HG03135 (cell line): ENCODE results near the gene BST1.
"Not testable (repeated sequence)": the region's sequence is repeated elsewhere in the genome, so short reads cannot be mapped to it uniquely, and the experiment has no call there.

ENCODE experiments used
- ATAC-seq: cut with Tn5 transposase; IDR thresholded peaks from one replicate; pipeline ENCODE4 v1.9.1; 2021; ENCODE audit warnings: mild to moderate bottlenecking, moderate library complexity; ENCODE audit not compliant: unreplicated experiment

Gene BST1

DNA sequence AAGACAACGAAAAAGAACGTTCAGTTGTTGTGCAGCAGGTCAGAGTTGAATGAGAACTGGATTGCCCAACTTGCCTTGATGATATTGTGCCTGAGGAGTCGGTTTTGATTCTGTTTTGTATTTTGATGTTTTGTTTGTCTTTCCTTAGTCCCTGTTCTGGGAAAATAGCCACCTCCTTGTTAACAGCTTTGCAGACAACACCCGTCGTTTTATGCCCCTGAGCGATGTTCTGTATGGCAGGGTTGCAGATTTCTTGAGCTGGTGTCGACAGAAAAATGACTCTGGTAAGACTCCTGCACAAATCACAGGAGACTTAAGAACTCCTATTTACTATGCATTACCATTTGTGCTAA, 4.5 kb downstream of the BST1 start:
- no peak for ATAC-seq

DNA sequence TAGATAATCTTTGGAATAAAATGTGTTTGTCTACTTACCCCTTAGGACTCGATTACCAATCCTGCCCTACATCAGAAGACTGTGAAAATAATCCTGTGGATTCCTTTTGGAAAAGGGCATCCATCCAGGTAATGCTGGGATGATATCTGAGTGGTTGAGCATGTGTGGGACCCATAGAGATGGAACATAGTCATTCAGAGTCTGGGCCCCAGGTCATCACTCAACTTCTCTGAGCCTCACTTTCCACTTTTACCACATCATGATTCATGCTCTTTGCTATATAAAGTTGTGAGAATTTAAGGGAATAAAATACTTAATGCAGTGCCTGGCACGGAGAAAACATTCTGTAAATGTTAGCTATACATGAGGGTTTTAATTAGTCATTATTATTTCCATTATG, 8.9 kb downstream of the BST1 start:
- ATAC-seq: no peak

DNA sequence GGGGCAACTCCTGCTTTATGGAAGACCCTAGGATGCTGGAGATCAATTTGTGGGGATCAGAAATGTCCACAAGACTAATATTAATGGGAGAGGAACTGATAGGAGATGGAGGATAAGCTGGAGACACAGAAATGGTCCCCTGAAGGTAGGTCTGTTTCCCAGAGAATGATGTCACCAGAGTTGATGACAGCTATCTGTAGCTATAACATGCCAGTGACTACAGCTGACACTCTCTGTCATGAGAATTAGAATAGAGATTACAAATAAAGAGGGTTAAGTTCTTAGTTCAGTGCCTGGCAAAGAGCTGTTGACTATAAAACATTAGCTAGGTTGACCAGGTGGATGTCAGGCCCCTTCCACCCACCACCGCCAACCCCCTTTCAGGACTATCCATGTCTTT, 9.3 kb downstream of the BST1 start:
- no peak for ATAC-seq

DNA sequence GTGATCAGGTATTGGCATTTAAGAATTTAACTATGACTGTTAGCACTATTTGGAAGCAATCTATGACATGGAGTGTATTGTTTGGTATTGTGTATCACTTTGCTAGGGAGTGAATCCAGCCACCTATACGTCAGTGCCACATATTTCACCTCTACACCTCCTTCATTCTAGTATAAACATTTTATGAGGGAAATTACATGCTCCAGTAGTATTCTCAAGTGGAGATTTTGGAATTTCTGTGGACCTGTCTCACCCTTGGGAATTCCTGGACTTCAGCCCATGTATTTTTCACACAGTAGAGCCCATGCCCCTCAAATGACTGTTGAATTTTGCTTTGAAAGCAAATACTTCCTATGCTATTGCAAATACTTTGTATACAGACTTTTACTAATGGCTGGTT, 11.3 kb downstream of the BST1 start:
- ATAC-seq: no peak

DNA sequence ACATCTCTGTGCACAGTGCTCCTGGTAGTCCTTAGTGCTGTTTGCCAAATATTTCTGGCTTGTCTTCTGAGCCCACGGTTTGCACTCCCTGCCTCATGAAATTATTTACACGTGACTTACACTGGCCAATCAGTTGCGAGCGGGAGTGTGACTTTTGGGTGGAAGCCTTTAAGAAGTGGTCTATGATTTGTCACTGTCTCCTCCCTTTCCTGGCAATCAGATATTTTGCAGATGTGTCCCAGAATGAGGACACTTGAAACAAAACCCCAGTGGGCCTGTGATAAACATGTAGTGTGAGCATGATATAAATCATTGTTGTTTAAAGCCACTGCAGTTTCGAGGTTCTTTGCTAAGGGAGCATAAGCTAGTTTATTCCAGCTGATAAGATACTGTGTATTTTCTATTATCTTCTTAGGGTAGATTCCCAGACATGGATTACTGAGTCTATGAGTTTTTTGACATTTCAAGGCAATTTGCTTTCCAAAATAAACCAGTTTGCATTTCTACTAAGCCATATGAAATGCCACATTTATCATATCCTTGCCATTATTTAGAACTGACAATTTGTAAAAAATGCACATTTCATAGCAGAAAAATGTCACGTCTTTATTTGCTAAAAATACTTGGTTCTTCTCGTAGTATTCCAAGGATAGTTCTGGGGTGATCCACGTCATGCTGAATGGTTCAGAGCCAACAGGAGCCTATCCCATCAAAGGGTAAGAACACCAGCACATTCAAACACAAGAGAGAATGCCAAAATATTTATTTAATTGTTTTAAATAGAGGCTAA, 12.0 kb downstream of the BST1 start:
- ATAC-seq: no peak

DNA sequence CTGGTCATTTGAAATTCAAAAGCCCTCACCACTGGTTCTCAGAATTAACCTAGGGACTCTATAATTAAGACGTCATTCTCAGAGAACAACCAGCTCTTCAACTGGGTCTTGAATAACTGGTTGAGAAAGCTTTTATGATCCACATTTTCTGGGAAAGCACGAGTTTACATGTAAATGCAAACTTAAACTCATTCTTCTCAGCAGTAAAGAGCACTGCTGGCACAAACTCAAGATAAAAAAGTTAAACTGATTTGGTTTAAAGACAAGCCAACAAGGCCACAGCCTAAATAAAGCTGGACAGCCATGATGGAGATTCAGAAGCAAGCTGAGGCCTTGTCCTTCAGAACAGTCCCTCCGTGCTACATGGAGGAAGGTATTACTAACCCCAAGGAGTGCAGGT, 13.2 kb downstream of the BST1 start:
- ATAC-seq: no peak

DNA sequence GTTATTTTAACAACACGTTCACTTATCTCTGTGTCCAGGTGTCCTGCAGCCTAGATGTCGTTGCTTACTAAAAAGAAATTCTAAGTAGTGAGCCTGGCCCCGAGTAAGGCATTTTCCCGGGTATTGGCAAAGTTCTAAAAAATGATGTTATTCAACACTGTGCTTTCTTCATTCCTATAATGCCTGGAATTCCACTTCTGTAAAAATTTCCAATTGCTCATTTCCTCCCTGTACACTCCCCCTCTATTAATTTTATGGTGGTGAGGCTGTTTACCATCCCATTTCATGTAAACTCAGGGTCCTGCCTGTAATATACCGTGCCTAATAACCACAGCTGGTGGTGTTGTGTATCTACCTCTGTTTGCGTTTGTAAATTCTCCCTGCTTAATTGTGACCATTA, 14.2 kb downstream of the BST1 start:
- no peak for ATAC-seq

DNA sequence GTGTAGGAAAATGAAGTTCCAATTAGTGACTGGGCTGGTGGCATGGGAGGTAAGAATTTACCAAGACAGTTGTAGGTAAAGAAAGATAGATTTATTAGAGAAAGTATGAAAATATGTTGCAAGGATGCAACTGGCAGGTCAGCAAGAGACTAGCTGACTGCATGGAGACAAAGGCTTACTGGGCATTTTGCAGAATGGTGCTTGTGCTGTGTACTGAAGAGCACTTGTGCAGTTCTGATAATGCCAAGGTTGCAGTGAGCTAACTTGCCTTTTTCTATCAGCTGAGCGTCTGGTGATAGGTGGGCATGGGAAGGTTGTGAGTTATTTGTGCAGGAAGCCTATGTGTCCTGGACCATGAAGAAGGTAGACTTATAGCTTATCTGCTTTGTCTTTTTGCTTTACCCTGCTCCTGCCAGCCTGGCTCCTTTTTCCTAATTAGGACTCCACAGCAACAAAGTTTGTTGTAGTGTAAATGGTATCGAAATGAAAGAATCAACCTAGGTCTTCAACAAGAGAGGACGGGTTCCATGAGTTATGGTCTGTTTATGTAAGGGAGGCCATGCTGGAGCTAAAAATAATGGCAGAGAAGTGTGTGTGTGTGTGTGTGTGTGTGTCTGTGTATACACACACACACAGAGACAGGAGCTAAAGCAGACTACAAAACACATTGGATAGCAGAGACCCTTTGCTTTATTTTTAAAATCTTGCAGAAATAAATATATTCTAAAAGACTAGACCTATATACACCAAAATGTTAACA, 15.0 kb downstream of the BST1 start:
- no peak for ATAC-seq

DNA sequence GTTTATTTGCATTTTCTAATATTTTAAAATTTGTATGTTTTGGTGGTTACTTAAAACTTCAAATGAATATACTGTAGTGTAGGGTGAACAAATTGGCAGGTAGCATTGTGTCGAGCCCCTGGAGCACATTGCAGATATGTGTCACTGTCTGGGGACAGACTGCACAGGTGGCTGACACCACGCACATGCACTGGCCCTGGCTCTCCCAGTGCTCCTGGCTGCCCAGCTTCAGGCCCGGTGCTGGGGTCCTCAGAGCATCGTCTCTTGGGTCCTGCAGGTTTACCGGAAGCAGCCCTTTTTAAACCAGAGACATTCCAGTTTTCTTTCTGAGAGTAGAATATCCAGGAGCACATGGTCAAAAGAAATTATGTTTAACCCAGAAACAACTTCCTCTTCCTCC, 15.6 kb downstream of the BST1 start:
- no peak for ATAC-seq

DNA sequence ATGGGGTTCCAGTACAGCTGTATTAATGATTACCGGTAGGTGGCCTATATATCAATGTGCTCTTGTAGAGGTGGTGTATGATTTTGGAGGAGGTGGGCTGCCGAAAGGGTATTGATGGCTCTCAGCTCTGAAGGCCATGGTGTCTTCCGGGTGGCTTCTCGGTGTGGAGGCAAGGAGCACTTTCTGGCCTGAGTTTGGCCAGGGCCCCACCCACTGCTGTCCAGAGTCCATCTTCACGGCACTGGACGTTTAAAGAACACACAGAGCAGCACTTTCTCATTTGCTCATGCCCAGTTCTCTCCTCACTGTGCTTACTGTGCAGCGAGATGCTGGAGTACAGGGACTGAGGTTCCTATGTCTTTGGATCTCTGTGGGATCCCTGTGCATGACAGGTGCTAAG, 16.1 kb downstream of the BST1 start:
- no peak for ATAC-seq

DNA sequence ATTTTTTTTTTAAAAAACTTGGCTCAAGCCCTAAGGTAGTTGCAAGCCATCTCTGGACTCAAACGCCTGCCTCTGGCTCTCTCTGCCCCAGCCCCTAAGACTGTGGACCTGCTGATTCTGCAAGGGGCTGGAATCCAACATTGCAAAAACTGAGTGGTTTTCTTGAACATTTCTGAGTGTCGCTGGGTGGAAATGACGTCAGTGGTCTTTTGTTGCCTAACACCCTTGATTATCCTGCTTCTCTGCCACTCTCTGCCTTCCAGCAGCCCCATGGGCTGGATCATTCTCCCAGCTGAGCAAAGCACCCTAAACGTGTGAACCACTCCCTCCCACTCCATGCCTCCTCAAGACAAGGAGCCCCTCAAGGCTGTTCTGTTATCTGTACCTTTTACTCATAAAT, 16.6 kb downstream of the BST1 start:
- no peak for ATAC-seq

DNA sequence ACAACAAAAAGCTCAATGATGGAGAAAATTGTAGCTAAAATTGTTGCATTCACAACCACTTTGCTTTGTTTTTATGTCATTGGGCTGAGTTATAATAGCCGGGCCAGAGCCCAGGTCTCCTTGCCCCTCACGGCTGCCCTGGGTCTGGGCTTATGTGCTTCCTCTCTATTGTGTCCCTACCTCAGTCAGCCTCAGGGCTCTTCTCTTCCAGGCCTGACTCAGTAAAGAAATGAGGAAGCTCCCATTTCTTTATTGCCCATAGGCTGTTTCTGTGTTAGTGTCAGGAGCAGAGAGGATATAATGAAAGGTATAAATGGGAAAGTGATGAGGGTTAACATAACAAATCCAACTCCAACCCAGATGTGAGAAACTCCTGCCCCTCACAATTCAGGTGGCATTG, 18.0 kb downstream of the BST1 start:
- ATAC-seq: no peak

DNA sequence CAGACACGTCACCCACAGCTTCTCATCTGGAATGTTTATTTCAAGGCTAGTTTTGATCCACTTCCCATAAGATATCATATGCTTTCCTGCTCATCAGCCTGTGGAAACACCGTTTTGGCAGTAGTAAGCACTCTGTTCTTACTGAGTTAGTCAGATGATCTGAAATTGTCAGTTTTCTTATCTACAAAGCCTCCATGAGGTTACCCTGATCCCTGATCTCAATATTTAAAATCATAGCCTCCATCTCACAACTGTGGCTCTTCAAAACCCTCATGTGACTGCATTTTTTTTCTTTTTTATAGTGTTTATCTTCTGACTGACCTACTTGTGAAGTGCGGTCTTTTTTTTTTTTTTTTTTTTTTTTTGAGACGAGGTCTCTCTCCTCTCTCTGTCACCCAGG, 22.7 kb downstream of the BST1 start:
- ATAC-seq: no peak

DNA sequence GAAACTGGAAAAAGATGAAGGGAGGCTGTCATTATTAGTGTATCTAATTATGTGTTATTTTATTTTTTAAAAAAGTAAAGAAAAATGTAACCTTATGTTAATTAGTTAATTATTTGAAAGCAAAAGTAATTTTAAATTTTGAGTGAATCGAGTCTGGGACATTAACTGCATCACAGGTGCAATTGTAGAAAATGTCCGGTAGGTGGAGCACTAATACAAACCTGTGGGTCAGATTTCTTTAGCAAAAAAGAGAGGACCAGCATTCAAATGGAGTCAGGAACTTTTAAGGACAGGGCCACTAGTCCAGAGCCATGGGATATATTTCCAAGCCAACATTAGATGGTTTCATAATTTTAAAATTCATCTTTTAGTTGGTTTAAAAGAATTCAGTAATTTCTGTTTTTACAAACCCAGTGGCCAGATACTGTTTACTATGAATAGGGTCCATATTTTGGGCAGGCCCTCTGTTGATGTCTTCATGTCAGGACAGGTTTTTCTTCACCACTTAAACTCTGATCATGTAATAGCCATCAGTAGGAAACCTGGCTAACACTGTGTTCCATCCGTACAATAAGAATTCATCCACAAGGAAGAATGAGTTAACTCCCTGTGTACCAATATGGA, 27.2 kb downstream of the BST1 start:
- ATAC-seq: no peak

DNA sequence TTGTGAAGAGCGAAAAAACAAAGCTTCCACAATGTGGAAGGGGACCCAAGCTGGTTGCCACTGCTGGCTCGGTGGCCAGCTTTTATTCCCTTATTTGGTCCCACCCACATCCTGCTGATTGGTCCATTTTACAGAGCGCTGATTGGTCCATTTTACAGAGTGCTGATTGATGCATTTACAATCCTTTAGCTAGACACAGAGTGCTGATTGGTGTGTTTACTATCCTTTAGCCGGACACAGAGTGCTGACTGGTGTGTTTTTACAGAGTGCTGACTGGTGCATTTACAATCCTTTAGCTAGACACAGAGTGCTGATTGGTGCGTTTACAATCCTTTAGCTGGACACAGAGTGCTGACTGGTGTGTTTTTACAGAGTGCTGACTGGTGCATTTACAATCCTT, 30.2 kb downstream of the BST1 start:
- ATAC-seq: not testable (repeated sequence)

DNA sequence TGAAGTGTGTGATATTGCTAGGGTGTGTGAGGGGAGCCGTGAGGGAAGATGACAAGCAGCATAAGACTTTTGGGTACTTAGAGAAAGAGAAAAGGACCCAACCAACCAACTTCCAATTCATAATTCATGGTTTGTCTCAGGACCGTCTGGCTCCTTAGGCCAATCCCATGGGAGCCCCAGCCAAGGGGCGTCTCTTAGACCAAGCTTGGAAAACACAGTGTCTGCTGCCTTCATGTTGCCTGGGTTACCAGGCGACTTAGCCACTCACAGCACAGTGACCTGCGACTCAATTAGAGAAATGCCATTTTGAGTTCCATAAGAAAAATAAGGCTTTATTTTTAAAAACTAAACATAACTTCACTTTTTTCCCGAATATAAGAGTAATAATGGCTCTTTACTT, 32.7 kb downstream of the BST1 start:
- ATAC-seq: no peak

DNA sequence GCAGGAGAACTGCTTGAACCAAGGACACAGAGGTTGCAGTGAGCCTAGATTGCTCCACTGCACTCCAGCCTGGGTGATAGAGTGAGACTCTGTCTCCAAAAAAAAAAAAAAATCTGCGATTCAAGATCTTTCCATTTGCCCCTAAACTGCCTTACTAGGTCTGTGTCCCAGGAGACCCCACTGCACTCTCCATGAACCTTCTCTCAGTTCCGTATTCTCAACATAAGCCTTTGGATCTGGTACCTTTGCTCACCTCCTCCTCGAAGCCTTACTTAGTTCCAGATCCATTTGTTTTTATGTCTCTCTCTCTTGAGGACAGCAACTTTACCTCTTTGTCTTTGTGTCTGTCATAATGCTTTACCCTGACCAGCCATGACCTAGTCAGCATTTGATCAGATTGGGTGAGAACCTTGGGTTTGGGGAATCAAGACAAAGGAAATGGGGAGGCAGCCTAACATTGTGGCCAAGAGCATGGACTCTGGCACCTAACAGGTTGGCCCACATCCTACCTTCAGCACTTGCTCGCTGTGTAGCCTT, 33.7 kb downstream of the BST1 start:
- ATAC-seq: no peak

DNA sequence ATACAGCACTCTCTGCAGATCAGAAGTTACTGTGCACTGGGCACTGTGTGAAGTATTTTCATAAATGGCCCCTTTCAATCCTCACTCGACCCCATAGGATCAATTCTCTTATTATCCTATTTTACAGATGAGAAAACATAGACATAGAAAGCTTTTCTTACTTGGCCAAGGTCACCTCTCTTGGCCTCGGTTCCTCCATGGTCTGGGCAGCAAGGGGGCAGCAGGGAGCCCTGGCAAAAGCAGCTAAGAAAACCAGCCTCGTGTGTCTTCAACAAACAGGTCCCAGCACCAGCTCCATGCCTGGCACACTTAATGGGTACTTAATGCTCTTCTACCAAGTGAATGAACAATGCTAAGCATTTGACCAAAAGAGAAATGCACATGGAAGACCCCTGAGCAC, 34.4 kb downstream of the BST1 start:
- no peak for ATAC-seq

DNA sequence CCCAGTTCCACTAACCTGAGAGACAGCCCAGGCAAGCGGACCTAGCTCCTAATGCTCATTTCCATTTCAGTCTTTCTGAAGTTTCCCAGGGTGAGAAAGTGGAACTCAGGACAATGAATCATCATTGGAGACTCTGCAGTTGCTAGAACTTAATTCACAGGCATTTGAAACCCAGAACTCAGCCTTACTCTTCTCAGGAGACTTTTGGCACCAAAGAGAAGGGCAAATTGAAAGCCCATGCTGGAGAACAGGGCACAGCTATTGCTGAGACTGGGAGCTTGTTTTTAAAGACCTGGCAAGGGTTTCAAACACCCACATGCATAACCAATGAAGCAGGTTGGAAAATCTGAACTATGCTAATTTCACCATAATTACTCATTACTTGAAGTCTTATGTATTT, 36.0 kb downstream of the BST1 start:
- no peak for ATAC-seq

DNA sequence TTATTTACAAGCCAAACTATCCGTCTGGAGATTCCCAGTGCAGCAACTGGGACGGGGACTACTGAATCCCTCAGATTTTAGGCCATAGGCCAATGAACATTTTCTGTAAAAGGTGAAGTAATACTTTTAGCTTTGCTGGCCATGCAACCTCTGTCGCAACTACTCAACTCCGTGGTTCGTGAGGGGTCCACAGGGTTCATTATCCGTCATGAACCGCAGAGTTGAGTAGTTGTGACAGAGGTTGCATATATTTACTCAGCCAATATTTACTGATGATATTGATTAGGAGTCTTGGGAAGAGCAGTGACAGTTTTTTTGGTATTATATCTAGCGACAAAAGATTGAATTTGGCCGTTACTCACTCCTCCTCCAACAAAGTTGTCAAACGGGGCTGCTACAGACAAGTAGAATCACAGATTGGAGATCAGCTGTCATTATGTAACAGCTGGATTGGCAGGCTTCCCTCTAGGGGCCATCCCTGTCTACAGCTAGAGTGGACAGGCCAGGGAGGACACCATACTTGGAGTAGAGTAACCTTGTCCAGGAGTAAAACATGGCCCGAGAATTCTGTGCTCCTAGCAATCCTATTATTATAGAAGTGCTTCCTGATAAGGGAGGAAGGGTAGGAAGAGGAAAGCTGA, 38.0 kb downstream of the BST1 start:
- no peak for ATAC-seq

DNA sequence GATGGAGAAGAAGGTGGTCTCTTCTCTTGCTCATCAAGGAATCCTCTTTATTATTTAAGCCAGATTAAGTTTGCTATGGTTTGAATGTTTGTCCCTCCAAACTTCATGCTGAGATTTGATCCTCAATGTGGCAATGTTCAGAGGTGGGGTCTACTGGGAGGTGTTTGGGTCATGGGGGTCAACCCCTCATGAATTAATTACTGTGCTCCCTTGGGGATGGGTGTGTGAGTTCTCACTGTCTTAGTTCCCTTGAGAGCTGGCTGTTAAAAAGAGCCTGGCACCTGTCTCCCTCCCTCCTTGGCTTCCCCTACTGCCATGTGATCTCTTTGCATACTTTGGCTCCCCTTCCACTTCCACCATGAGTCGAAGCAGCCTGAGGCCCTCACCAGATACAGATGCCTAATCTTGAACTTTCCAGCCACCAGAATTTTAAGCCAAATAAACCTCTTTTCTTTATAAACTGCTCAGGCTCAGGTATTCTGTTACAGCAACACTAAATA, 39.3 kb downstream of the BST1 start:
- ATAC-seq: no peak
